Measurements from ENCODE around the gene EP400.

EP400 gene

DNA sequence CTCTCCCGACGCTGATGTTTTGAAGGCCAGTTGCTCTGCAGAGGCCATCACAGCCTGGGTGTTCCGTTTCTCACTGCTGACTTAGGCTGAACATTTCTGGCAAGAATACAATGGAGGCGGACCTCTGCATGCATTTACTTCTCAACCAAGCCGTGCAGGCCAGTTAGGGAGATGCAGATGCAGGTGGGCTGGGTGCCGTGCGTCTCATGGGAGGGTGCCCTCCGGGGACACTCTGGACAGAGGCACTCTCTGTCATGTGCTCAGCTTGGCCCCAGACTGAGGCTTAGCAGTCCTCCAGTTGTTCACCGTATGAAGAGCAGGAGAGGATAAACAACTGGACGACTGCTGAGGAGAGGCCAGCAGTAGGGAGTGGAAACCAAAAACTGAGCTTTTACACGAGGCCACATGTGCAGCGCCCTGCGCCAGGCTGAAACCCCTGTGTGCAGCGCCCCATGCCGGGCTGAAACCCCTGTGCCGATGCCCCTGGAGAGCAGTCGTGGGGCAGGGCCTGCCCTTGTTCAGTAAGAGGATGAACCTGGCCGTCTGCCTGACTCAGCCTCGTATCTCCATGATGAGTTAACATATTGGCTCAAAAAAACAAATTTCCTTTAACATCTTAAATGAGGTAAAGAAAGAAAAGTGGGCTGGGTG lies 162.0 kb downstream of the EP400 start:
- no peak for TF ChIP-seq CTCF (IDR thresholded peaks at IDR 0.05; ENCODE audit: low read depth, low read length)
- DNase-seq (ENCODE audit: low read depth, low spot score): no peak
- in situ Hi-C loops (cut with HindIII; ENCODE audit: low sequenced_read_pairs): no loop called here
- H3K4me3 ChIP-seq (ENCODE audit: low read depth, low read length): no peak overlapping the region

GRCh38 chr12:132114667-132115066 lies 164.9 kb downstream of the EP400 start:
- TF ChIP-seq CTCF (IDR thresholded peaks at IDR 0.05; ENCODE audit: low read depth, low read length): no peak
- DNase-seq (ENCODE audit: low read depth, low spot score): no peak
- no peak overlapping the region for H3K4me3 ChIP-seq (ENCODE audit: low read depth, low read length)
- in situ Hi-C loops (cut with HindIII; ENCODE audit: low sequenced_read_pairs): no loop called here

- H3K4me3 ChIP-seq (ENCODE audit: low read depth, low read length): no peak overlapping the region
- in situ Hi-C loops (cut with HindIII; ENCODE audit: low sequenced_read_pairs): no loop called here
Measured at GRCh38 chr12:132115500-132115899, 165.8 kb downstream of the EP400 start.

GRCh38 chr12:132116709-132117557 lies 167.2 kb downstream of the EP400 start:
- no peak overlapping the region for H3K4me3 ChIP-seq (ENCODE audit: low read depth, low read length)
- no peak for DNase-seq (ENCODE audit: low read depth, low spot score)
- in situ Hi-C loops (cut with HindIII; ENCODE audit: low sequenced_read_pairs): no loop called here
- no peak for TF ChIP-seq CTCF (IDR thresholded peaks at IDR 0.05; ENCODE audit: low read depth, low read length)

More at GRCh38 chr12:132115500-132115899, 165.8 kb downstream of the EP400 start:
- TF ChIP-seq CTCF (IDR thresholded peaks at IDR 0.05; ENCODE audit: low read depth, low read length): no peak
- no peak for DNase-seq (ENCODE audit: low read depth, low spot score)

DNA sequence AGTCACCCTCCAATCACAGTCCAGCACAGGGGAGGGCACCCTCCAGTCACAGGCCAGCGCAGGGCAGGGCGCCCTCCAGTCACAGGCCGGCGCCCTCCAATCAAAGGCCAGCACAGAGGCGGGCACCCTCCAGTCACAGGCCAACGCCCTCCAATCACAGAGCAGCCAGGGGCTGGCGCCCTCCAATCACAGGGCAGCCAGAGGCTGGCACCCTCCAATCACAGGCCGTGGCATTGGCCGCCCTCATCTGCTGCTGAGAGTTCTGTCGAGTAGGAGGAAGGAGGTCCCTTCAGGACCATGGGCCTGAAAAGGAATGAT lies 167.8 kb downstream of the EP400 start:
- TF ChIP-seq CTCF (IDR thresholded peaks at IDR 0.05; ENCODE audit: low read depth, low read length): no peak
- no peak for DNase-seq (ENCODE audit: low read depth, low spot score)
- in situ Hi-C loops (cut with HindIII; ENCODE audit: low sequenced_read_pairs): no loop called here
- H3K4me3 ChIP-seq (ENCODE audit: low read depth, low read length): no peak overlapping the region

- no peak overlapping the region for H3K4me3 ChIP-seq (ENCODE audit: low read depth, low read length)
- no peak for DNase-seq (ENCODE audit: low read depth, low spot score)
- no peak for TF ChIP-seq CTCF (IDR thresholded peaks at IDR 0.05; ENCODE audit: low read depth, low read length)
- in situ Hi-C loops (cut with HindIII; ENCODE audit: low sequenced_read_pairs): no loop called here
Measured at GRCh38 chr12:132118876-132119275, 169.1 kb downstream of the EP400 start.
